Fibroblast of lung (primary cell): ENCODE data around the gene C12orf42.

Source experiments
- EZH2 ChIP-seq: IDR thresholded peaks from 2 replicates; pipeline ENCODE4 v1.5.1; 2012; ENCODE audit warnings: low read length, control low read depth, mild to moderate bottlenecking; ENCODE audit errors: missing control alignments
- TF ChIP-seq, protein P1 (sequence below), 2 donors: IDR thresholded peaks in 1 of 2; conservative IDR thresholded peaks in 1 of 2; 1 replicate in 1 of 2; 2 replicates in 1 of 2; pipeline ENCODE4 v1.5.1; 2011 to 2012; ENCODE audit warnings: low read length in 2 of 2, control low read depth in 1 of 2, inconsistent platforms in 1 of 2, low read depth in 1 of 2, mild to moderate bottlenecking in 1 of 2

DNA sequence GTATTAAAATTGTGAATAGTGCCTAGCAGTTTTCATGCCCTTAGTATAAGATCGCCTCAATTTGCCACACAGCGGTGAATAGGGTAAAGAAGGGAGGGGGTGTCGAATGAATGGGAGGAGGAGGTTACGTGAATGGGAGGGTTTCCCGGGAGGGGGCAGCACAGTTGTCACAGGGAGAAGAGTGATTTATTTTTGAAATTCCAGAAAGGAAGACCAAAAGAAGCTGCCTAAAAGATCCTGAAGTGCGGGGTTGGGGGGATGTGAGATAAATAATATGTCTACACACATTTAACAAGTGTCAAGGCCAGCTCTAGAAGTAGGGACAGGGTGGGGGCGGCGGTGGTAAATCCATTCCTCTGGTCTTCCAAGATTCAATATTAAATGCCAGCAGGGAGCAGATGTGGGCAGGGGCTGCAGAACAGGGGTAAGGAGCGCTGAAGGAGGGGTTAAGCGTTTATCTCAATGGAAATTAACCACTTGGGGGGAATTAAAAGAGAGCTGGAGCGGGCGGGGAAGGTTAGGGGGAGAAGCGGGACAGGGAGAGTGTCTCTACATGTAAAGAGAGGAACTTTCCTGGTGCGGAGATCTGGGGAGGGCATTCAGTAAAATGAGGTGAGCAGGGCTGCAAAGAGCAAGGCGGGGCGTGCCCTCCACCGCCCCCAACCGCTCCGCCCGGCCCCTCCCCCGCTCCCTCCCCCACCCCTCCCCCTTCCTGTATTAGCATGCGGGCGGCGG, 867 bp downstream of the C12orf42 start:
- TF ChIP-seq, protein P1, sequence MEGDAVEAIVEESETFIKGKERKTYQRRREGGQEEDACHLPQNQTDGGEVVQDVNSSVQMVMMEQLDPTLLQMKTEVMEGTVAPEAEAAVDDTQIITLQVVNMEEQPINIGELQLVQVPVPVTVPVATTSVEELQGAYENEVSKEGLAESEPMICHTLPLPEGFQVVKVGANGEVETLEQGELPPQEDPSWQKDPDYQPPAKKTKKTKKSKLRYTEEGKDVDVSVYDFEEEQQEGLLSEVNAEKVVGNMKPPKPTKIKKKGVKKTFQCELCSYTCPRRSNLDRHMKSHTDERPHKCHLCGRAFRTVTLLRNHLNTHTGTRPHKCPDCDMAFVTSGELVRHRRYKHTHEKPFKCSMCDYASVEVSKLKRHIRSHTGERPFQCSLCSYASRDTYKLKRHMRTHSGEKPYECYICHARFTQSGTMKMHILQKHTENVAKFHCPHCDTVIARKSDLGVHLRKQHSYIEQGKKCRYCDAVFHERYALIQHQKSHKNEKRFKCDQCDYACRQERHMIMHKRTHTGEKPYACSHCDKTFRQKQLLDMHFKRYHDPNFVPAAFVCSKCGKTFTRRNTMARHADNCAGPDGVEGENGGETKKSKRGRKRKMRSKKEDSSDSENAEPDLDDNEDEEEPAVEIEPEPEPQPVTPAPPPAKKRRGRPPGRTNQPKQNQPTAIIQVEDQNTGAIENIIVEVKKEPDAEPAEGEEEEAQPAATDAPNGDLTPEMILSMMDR (conservative IDR thresholded peaks at IDR 0.05 in 1 of 2, IDR thresholded peaks at IDR 0.05 in 1 of 2; ENCODE audit: low read depth in 1 of 2, low read length in 2 of 2) = no peak
- TF ChIP-seq EZH2 = no peak
